GM12865 (cell line): ENCODE measurements around the gene HPD.

Experiments used
- DNase-seq: peaks from one replicate; pipeline ENCODE4 v3.0.0; 2010; ENCODE audit warnings: low read depth
- H3K4me3 ChIP-seq: 2 replicates; pipeline ENCODE4 v1.5.1; 2011; ENCODE audit warnings: mild to moderate bottlenecking, low read depth, low read length, control low read depth
- TF ChIP-seq, protein P1 (sequence below): IDR thresholded peaks from 2 replicates; pipeline ENCODE4 v1.5.1; 2011; ENCODE audit warnings: low read length, control low read depth, low read depth, inconsistent platforms; ENCODE audit not compliant: insufficient read depth; ENCODE audit errors: missing control alignments

The HPD gene

GRCh38 chr12:121858662-121859572 lies at the start of gene HPD:
TSS of gene HPD (minus strand) at chr12:121858859. CDS start at chr12:121858823, 36 bp downstream.
- DNase-seq = no peak
- TF ChIP-seq, protein P1, sequence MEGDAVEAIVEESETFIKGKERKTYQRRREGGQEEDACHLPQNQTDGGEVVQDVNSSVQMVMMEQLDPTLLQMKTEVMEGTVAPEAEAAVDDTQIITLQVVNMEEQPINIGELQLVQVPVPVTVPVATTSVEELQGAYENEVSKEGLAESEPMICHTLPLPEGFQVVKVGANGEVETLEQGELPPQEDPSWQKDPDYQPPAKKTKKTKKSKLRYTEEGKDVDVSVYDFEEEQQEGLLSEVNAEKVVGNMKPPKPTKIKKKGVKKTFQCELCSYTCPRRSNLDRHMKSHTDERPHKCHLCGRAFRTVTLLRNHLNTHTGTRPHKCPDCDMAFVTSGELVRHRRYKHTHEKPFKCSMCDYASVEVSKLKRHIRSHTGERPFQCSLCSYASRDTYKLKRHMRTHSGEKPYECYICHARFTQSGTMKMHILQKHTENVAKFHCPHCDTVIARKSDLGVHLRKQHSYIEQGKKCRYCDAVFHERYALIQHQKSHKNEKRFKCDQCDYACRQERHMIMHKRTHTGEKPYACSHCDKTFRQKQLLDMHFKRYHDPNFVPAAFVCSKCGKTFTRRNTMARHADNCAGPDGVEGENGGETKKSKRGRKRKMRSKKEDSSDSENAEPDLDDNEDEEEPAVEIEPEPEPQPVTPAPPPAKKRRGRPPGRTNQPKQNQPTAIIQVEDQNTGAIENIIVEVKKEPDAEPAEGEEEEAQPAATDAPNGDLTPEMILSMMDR = no peak
- H3K4me3 ChIP-seq = no peak within 1 kb of the TSS

DNA sequence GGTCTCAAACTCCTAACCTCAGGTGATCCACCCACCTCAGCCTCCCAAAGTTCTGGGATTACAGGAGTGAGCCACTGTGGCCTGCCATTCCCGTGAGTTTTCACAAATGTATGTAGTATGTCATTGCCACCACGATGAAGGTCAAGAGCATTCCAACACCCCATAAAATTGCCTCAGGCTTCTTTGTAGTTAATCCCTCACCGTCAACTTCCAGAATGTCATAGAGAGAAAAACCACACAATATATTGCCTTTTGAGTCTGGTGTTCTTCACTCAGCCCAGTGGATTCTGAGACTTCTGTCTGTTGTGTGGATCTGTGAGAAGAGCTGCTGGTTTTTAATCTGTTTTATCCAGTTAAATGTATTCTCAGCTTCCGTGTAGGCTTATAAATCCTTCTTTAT lies 47.1 kb upstream of the HPD start:
- TF ChIP-seq, protein P1 = no peak
- no peak for DNase-seq
- H3K4me3 ChIP-seq = no peak overlapping the region

DNA sequence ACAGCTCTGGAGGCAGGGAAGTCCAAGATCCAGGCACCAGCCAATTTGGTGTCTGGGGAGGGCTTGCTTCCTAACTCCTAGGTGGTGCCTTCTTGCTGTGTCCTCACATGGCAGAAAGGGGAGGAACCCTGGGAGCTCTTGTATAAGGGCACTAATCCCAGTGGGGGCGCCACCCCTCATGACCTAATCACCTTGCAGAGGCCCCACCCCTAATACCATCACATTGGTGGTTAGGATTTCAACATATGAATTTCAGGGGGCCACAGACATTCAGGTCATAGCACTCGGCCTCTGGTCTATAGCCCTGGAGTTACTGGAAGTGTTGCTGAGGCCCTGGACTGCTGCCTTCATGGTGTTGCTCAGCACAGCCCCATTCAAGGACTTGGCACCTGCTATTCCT lies 44.5 kb upstream of the HPD start:
- H3K4me3 ChIP-seq = no peak overlapping the region
- TF ChIP-seq, protein P1 = no peak
- DNase-seq = no peak

DNA sequence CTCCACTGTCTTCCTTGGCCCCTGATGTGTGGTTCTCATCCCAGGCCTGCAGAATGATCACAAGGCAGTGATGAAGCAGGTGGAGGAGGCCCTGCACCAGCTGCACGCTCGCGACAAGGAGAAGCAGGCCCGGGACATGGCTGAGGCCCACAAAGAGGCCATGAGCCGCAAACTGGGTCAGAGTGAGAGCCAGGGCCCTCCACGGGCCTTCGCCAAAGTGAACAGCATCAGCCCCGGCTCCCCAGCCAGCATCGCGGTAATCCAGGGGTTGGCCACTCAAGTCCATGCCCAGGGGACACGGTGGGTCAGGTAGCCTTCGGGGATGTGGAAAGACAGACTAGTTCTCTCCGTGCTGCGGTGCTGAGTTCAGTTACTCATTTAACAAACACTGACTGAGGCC lies 40.9 kb upstream of the HPD start:
- DNase-seq = no peak
- TF ChIP-seq, protein P1 = no peak
- H3K4me3 ChIP-seq = no peak overlapping the region

DNA sequence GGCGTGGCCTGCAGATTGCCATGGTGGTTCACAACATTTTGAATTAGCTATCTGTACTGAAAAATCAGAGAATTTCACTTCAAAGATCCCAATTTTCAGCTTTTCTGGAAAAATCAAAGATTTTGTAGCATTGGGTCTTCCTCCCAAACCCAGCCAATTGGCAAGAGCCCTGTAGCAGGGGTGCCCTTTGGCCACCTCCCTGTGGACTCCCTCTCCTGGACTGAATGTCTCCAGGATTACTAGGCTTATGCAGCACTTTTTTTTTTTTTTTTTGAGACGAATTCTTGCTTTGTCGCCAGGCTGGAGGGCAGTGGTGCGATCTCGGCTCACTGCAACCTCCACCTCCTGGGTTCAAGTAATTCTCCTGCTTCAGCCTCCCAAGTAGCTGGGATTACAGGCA lies 39.6 kb upstream of the HPD start:
- no peak for DNase-seq
- TF ChIP-seq, protein P1 = no peak
- no peak overlapping the region for H3K4me3 ChIP-seq

GRCh38 chr12:121894633-121895032 lies 36.0 kb upstream of the HPD start:
- TF ChIP-seq, protein P1 = no peak
- no peak overlapping the region for H3K4me3 ChIP-seq
- DNase-seq = peak; percentile 22
